Measurements from ENCODE around the gene PLPP3.
"Not testable (repeated sequence)": the region's sequence is repeated elsewhere in the genome, so short reads cannot be mapped to it uniquely, and the experiment has no call there.

The PLPP3 gene

DNA sequence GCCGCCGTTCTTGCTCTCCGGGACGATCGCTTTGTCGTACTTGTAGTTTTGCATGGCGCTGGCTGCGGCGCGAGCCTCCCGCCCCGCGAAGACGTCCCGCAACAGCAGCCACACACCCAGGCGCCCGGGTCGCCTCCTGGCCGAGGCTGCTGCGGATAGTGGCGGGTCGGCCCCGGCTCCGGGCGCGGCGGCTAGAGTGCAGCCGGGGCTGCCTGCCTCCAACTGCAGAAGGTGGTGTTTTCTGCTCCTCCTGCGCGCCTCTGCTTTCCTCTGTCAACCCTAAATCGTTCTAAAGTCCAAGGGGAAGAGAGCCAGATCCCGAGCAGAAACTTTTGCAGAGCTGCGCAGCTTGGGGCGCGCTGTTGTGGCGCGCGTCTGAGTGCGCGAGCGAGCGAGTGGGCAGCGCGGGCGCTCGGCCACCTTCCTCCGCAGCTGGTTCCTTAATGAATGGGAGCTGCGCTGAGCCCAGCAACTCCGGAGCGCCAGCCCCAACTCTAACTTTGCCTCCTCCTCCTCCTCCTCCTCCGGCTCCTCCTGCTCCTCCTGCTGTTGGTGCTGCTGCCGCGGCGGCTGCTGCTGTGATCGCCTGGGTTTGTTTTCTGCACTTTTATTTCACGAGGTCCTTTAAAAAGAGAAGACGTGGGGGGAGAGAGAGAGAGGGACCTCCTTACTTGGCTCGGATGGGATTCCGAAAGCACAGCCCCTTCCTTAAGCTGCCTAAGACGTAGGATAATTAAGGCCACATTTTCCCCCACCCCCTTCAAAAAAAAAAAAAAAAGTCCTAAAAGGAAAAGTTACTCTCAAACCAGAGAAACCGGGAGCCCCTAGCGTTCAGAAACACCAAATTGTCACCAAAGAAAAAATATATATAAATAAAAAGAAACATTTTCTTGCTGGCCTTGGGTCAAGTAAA is at the start of gene PLPP3:
TSS of gene PLPP3 (minus strand) at position 601 of the 913 bp plus-strand sequence. CDS start at position 54, 547 bp downstream.
- ATAC-seq (peak; percentile 46), DNase-seq (peak; percentile 14)
- Mint-ChIP-seq H3K4me1 (peaks cover 9% of the 10 kb centered on the region), H3K9me3 (no peaks in the 10 kb centered on the region), H3K27me3 (peaks cover 45% of the 10 kb centered on the region), H3K27ac (no peak within 1 kb of the TSS), H3K4me3 (peak within 1 kb of the TSS; percentile 72), H3K36me3 (ENCODE audit: low read depth) (no peaks in the 10 kb centered on the region)

DNA sequence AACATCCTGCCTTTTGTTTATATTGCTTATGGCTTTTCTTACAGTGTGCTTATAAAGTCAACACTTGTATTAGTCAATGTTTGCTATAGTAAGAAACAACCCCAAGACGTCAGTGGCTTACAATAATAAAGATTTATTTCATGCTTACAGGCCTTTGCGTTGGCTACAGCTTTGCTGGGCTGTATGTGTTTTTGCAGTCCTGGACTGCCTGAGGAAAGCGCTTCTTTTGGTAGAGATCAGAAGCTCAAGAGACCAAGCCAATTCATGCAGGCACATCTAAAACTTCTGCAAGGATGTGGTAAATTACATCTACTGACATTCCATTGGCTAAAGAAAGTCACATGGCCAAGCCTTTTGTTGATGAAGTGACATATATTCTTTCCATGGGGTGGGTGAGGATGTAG is 48.3 kb upstream of the PLPP3 start:
- Mint-ChIP-seq H3K27me3 (peaks cover 6% of the 10 kb centered on the region), H3K9me3 (no peaks in the 10 kb centered on the region), H3K27ac (no peak overlapping the region), H3K4me3 (no peak overlapping the region), H3K4me1 (no peaks in the 10 kb centered on the region), H3K36me3 (ENCODE audit: low read depth) (no peaks in the 10 kb centered on the region)
- DNase-seq: no peak
- ATAC-seq: no peak

DNA sequence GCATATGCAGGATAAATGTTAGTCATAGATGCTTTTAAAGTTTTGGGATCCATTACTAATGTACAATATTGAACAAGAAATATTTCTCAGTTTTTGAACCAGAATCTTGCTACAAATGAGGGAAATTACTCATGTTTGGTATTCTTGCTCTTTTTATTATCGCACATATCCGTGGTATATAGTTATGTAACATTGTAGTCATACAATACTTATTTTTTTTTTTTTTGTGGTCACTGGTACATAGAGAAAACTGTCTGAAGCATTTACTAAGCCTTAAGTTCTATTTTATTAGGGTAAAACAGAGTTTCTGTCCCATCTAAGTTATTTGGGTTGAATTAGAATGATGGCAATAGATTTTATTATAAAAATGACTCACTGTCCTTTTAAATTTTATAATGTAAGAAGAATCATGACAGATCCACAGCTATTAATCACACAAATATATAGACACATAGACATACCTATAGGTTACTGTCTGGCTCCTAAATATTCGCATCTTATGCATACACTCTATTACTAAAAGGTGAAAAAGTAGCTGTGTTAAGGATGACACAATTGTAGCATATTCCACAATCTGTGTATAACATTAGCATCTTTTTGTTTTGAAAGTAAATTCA is 47.8 kb upstream of the PLPP3 start:
- Mint-ChIP-seq H3K27ac (no peak overlapping the region), H3K36me3 (ENCODE audit: low read depth) (no peaks in the 10 kb centered on the region), H3K27me3 (peaks cover 3% of the 10 kb centered on the region), H3K4me3 (no peak overlapping the region), H3K4me1 (no peaks in the 10 kb centered on the region), H3K9me3 (no peaks in the 10 kb centered on the region)
- ATAC-seq (no peak), DNase-seq (no peak)

DNA sequence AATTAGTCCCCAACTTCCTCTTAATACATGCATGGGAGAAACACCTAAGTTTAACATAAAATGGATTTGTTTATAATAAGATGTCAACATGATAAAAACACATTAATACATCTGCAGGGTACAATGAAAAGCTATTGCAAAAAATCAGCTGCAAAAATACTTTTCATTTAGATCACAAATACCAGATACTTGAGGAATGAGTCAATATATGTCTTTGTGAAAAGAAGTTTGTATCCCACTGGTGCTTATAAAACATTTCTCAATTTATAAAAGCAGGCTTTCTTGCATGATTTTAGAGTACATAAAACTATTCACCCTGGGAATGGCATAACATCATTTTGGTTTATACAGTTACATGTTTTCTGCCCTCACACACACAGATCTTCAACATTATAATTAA is 47.2 kb upstream of the PLPP3 start:
- Mint-ChIP-seq H3K27me3 (peaks cover 3% of the 10 kb centered on the region), H3K9me3 (peaks cover 4% of the 10 kb centered on the region), H3K4me1 (no peaks in the 10 kb centered on the region), H3K4me3 (no peak overlapping the region), H3K27ac (no peak overlapping the region), H3K36me3 (ENCODE audit: low read depth) (no peaks in the 10 kb centered on the region)
- DNase-seq (no peak), ATAC-seq (no peak)

DNA sequence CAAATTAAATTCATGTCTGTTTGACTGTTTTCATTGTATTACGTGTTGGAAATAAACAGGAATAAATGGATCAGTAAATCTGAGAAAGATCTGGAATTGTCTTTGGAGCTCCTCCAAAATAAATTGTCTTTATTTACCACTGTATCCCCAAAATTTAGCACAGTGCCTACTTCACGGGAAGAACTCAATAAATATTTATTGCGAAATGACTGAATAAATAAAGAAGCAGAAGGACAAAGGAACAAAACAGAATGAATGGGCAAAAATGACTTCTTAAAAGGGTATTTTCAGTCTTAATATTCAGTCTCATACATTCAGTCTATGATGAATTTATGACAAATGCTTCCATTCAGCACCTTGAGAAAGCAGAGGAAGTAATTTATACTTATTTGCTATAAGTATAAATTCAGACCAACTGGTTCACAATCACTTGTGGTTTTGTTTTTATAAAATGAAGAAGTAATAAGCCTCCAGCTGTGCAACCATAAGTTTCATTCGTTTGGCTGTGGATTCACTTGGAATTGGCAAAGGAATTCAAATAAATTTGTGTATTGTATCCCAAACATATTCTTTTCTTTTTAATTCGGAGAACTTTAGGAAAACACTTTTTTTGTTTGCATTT is 46.6 kb upstream of the PLPP3 start:
- H3K27ac Mint-ChIP-seq: no peak overlapping the region
- peaks cover 3% of the 10 kb centered on the region for H3K27me3 Mint-ChIP-seq
- no peaks in the 10 kb centered on the region for H3K4me1 Mint-ChIP-seq
- H3K9me3 Mint-ChIP-seq: peaks cover 4% of the 10 kb centered on the region
- ATAC-seq (no peak), DNase-seq (no peak)
- H3K4me3 Mint-ChIP-seq: no peak overlapping the region
- no peaks in the 10 kb centered on the region for H3K36me3 Mint-ChIP-seq (ENCODE audit: low read depth)

DNA sequence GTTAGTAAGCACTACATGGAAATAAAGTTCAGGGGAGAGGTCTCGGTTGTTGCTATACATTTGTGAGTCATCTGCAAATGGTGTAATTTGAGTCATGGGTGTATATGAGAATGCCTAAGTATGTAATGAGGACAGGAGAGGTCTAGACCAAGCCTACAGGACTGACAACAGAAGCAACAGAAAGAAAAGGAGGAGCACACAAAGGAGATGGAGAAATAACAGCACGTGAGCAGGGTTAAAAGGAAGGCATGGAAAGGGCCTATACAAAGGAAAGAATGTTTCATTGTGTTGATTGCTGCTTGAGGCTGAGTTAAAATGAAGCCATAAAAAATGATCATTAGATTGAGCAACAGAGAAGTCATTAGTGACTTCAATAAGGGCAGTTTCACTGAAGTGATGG is 37.8 kb upstream of the PLPP3 start:
- Mint-ChIP-seq H3K4me3 (no peak overlapping the region), H3K27me3 (peaks cover 2% of the 10 kb centered on the region), H3K27ac (no peak overlapping the region), H3K4me1 (no peaks in the 10 kb centered on the region), H3K36me3 (ENCODE audit: low read depth) (no peaks in the 10 kb centered on the region), H3K9me3 (peaks cover 10% of the 10 kb centered on the region)
- ATAC-seq (no peak), DNase-seq (no peak)

DNA sequence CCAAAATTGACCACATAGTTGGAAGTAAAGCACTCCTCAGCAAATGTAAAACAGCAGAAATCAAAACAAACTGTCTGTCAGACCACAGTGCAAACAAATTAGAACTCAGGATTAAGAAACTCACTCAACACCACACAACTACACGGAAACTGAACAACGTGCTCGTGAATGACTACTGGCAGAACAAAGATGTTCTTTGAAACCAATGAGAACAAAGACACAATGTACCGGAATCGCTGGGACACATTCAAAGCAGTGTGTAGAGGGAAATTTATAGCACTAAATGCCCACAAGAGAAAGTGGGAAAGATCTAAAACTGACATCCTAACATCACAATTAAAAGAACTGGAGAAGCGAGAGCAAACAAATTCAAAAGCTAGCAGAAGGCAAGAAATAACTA is 31.4 kb upstream of the PLPP3 start:
- H3K36me3 Mint-ChIP-seq (ENCODE audit: low read depth); H3K4me3 Mint-ChIP-seq; H3K4me1 Mint-ChIP-seq; DNase-seq; ATAC-seq; H3K9me3 Mint-ChIP-seq; H3K27me3 Mint-ChIP-seq; H3K27ac Mint-ChIP-seq: not testable (repeated sequence)

DNA sequence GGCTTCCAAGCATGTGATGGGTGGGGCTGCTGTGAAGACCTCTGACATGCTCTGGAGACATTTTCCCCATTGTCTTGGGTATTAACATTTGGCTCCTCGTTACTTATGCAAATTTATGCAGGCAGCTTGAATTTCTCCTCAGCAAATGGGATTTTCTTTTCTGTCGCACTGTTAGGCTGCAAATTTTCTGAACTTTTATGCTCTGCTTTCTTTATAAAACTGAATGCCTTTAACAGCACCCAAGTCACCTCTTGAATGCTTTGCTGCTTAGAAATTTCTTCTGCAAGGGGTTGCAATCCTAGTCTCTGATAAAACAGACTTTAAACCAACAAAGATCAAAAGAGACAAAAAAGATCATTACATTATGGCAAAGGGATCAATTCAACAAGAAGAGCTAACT is 30.7 kb upstream of the PLPP3 start:
- H3K4me3 Mint-ChIP-seq; H3K27ac Mint-ChIP-seq; ATAC-seq; DNase-seq; H3K9me3 Mint-ChIP-seq; H3K27me3 Mint-ChIP-seq; H3K4me1 Mint-ChIP-seq; H3K36me3 Mint-ChIP-seq (ENCODE audit: low read depth): not testable (repeated sequence)

DNA sequence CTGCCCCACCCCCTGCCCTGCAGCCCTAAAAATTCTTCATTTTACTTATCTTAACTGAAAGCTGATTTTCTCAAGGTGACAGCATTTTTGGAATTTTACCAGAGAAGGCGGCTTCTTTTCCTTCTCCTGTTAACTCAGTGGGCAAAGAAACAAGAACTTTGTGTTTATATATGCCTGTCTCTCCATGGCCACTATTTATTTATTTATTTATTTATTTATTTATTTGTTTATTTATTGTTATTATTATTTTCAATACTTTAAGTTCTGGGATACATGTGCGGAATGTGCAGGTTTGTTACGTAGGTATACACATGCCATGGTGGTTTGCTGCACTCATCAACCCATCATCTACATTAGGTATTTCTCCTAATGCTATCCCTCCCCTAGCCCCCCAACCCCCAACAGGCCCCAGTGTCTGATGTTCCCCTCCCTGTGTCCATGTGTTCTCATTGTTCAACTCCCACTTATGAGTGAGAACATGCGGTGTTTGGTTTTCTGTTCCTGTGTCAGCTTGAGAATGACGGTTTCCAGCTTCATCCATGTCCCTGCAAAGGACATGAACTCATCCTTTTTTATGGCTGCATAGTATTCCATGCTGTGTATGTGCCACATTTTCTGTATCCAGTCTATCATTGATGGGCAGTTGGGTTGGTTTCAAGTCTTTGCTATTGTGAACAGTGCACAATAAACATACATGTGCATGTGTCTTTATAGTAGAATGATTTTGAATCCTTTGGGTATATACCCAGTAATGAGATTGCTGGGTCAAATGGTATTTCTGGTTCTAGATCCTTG is 16.2 kb upstream of the PLPP3 start:
- H3K4me3 Mint-ChIP-seq; ATAC-seq; H3K9me3 Mint-ChIP-seq; H3K4me1 Mint-ChIP-seq; H3K36me3 Mint-ChIP-seq (ENCODE audit: low read depth); H3K27me3 Mint-ChIP-seq; H3K27ac Mint-ChIP-seq; DNase-seq: not testable (repeated sequence)

DNA sequence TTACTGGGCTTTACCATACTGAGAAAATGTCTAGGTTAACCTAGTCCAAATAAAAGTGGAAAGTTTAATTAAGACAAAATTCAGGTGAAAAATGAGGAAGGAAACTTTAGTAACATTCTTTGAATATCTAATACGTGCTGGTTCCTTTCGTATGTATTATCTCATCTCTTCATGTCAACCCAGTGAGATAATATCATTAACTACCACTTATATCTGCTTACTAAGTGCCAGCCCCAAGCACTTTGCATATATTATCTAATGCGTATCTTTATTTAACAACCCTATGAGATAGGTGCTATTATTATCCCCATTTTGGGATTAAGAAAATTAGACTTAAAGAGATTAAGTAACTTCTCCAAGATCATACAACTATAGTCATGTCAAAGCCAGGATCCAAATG is 12.5 kb upstream of the PLPP3 start:
- no peaks in the 10 kb centered on the region for H3K9me3 Mint-ChIP-seq
- no peaks in the 10 kb centered on the region for H3K36me3 Mint-ChIP-seq (ENCODE audit: low read depth)
- peaks cover 3% of the 10 kb centered on the region for H3K27me3 Mint-ChIP-seq
- H3K27ac Mint-ChIP-seq: no peak overlapping the region
- DNase-seq: no peak
- no peak for ATAC-seq
- no peak overlapping the region for H3K4me3 Mint-ChIP-seq
- H3K4me1 Mint-ChIP-seq: no peaks in the 10 kb centered on the region

DNA sequence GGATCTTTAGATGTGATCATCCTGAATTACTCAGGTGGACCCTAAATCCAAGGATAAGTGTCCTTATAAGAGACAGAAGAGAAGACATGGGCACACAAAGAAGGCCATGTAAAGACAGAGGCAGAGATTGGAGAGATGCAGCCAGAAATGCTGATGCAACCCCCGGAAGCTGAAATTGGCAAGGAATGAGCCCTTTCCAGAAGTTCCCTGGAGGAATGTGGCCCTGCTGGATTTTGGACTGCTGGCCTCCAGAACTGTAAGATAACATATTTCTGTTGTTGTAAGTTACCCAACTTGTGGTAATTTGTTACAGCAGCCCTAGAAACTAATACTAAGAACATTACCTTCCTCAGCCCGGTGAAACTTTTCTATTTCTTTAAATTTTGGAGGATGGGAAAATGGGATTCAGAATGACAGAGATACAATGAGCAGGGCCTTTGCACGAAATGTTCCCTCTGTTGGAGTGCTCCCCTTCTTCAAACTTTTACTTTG is 11.2 kb upstream of the PLPP3 start:
- Mint-ChIP-seq H3K9me3 (no peaks in the 10 kb centered on the region), H3K4me1 (no peaks in the 10 kb centered on the region), H3K4me3 (no peak overlapping the region), H3K27me3 (peaks cover 6% of the 10 kb centered on the region), H3K27ac (no peak overlapping the region), H3K36me3 (ENCODE audit: low read depth) (no peaks in the 10 kb centered on the region)
- DNase-seq (no peak), ATAC-seq (no peak)

DNA sequence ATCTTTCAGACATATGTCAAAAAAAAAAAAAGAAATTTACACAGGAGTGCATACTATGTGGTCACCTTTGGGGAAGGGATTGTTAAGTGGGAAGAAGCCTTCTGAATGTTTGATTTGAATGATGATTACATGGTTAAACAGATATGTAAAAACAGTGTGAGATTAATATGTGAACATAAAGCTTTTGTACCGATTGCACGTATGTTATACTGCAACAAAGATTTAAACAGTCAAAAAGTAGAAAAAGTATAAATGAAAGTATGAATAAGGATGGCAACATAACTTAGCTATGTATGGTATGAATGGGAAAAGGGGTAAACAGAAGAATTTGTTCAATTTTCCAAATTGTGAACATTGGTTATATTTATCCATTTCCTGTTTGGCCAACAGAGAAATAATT is 10.0 kb upstream of the PLPP3 start:
- no peak overlapping the region for H3K4me3 Mint-ChIP-seq
- ATAC-seq (no peak), DNase-seq (no peak)
- no peaks in the 10 kb centered on the region for H3K4me1 Mint-ChIP-seq
- H3K9me3 Mint-ChIP-seq: no peaks in the 10 kb centered on the region
- no peak overlapping the region for H3K27ac Mint-ChIP-seq
- peaks cover 6% of the 10 kb centered on the region for H3K27me3 Mint-ChIP-seq
- H3K36me3 Mint-ChIP-seq (ENCODE audit: low read depth): no peaks in the 10 kb centered on the region

DNA sequence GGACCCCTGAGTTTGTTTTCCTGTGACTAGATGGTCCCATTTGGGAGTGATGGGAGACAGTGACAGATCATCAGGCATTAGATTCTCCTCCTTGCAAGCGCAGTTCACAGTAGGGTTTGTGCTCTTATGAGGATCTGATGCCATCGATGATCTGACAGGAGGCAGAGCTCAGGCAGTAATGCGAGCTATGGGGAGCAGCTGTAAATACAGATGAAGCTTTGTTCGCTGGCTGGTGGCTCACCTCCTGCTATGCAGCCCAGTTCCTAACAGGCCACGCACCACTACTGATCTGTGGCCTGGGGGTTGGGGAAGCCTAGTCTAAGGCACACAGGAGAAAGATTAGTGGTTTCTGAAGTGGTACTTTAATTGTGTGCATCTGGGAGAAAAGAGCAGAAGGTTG is 7.1 kb upstream of the PLPP3 start:
- DNase-seq (no peak), ATAC-seq (no peak)
- peaks cover 9% of the 10 kb centered on the region for H3K27me3 Mint-ChIP-seq
- H3K36me3 Mint-ChIP-seq (ENCODE audit: low read depth): no peaks in the 10 kb centered on the region
- no peak overlapping the region for H3K4me3 Mint-ChIP-seq
- no peaks in the 10 kb centered on the region for H3K4me1 Mint-ChIP-seq
- no peak overlapping the region for H3K27ac Mint-ChIP-seq
- H3K9me3 Mint-ChIP-seq: no peaks in the 10 kb centered on the region

DNA sequence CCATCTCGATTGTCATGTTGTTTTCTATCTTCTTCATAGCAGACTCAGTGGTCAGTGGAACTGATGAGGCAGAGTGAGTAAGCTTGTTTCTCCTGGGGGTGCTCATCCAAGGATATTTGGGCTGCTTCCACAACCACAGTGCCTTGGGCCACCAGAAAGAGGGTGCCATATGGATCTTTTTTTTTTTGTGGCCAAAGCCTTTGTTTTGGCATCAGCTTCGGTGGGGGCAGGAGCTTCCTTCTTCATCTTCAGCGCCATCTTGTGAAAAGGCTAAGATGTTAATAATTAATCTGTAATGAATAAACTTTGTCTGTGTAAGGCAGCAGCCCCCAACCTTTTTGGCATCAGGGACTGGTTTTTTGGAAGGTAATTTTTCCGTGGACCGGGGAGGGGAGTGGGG is 6.6 kb upstream of the PLPP3 start:
- Mint-ChIP-seq H3K27me3 (peaks cover 14% of the 10 kb centered on the region), H3K9me3 (no peaks in the 10 kb centered on the region), H3K36me3 (ENCODE audit: low read depth) (no peaks in the 10 kb centered on the region), H3K4me1 (no peaks in the 10 kb centered on the region), H3K4me3 (no peak overlapping the region), H3K27ac (no peak overlapping the region)
- ATAC-seq (no peak), DNase-seq (no peak)

Measured in activated naive CD8-positive, alpha-beta T cell treated with anti-CD3 and anti-CD28 coated beads, Interleukin-2, amount 50 U/mL, for 24 hours (primary cell).